ENCODE results near the gene FBXW4.

DNA sequence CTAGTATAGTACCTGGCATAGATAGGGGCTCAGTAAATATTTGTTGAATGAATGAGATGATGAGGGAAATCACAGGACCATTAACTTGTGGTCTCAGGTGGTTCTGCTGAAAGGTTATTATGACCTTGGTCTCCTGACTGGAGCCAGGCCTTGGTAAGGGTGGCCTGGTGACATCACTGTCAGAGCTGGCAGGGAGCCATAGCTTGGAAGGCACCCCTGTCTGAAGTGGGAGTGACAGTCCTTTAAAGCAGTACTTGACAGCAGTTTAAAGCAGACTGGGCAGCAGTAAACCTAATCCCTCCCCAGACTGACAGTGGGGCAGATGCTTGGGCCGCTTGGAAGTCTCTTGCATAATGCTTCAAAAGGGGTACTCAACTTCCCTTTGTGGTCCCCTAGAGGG, 93.4 kb downstream of the FBXW4 start:
- TF ChIP-seq EZH2 (IDR thresholded peaks at IDR 0.05; ENCODE audit: low read length, missing control alignments) (no peak), CTCF (conservative IDR thresholded peaks at IDR 0.05 in 1 of 2, IDR thresholded peaks at IDR 0.05 in 1 of 2; ENCODE audit: low read depth in 1 of 2, low read length in 2 of 2) (no peak)
